ENCODE measurements around the gene MRPL12. TPM values are rescaled to one million over a fixed set of nuclear protein-coding genes. Genes with fewer than 3 reads are reported as not detected.

The MRPL12 gene
- total RNA-seq, 1 experiment from 2014 or later: 140 TPM

DNA sequence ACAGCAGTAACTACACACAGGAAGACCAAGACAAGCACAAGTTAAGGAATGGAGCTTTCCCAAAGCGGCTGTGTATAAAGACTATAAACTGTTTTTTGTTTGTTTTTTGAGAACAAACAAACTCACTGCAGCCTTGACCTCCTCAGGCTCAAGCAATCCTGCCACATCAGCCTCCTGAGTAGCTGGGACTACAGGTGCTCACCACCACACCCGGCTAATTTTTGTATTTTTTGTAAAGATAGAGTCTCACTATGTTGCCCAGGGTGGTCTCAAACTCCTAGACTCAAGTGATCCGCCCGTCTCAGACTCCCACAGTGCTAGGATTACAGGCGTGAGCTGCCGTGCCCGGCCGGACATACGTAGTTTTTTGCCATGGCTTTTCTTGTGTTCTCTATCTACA is 42.7 kb upstream of the MRPL12 start:
- H3K9me3 ChIP-seq (ENCODE audit: control insufficient read depth, low read depth, low read length): no peaks in the 10 kb centered on the region
- TF ChIP-seq, protein P1, sequence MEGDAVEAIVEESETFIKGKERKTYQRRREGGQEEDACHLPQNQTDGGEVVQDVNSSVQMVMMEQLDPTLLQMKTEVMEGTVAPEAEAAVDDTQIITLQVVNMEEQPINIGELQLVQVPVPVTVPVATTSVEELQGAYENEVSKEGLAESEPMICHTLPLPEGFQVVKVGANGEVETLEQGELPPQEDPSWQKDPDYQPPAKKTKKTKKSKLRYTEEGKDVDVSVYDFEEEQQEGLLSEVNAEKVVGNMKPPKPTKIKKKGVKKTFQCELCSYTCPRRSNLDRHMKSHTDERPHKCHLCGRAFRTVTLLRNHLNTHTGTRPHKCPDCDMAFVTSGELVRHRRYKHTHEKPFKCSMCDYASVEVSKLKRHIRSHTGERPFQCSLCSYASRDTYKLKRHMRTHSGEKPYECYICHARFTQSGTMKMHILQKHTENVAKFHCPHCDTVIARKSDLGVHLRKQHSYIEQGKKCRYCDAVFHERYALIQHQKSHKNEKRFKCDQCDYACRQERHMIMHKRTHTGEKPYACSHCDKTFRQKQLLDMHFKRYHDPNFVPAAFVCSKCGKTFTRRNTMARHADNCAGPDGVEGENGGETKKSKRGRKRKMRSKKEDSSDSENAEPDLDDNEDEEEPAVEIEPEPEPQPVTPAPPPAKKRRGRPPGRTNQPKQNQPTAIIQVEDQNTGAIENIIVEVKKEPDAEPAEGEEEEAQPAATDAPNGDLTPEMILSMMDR (conservative IDR thresholded peaks at IDR 0.05): no peak
- no peak overlapping the region for H2BK12ac ChIP-seq (ENCODE audit: insufficient read length, low read depth, low read length)
- no peak overlapping the region for H3K56ac ChIP-seq (ENCODE audit: insufficient read length, low read depth, low read length)
- no peak overlapping the region for H2BK20ac ChIP-seq (ENCODE audit: low read depth, low read length, poor library complexity, severe bottlenecking)
- H3K23me2 ChIP-seq (ENCODE audit: insufficient read length, low read depth, low read length, poor library complexity, severe bottlenecking): peaks cover 4% of the 10 kb centered on the region
- H4K5ac ChIP-seq (ENCODE audit: insufficient read length, low read depth, low read length): no peak overlapping the region
- no peak overlapping the region for H3K23ac ChIP-seq (ENCODE audit: insufficient read length, low read depth, low read length)
- WGBS (ENCODE audit: extremely low coverage, insufficient read length, low lambda C conversion rate): no CpG with 5 or more reads among the region's 9 CpGs
- Mint-ChIP-seq H3K4me1 (peaks cover under 1% of the 10 kb centered on the region in 2 experiments), H3K36me3 (ENCODE audit: insufficient read depth in 1 of 3, low read depth in 3 of 3) (peaks cover 5 to 13% (median 12%) of the 10 kb centered on the region in 3 experiments; a peak in 5 of 7 replicates), H3K9me3 (no peaks in the 10 kb centered on the region), H3K27ac (no peak overlapping the region), H3K27me3 (ENCODE audit: low read depth) (no peaks in the 10 kb centered on the region), H3K4me3 (no peak overlapping the region)
- H3K14ac ChIP-seq (ENCODE audit: insufficient read depth, low read length): no peak overlapping the region
- no peak overlapping the region for H2AFZ ChIP-seq (ENCODE audit: low read length)
- DNase-seq: no peak
- H3K79me2 ChIP-seq (ENCODE audit: insufficient read depth, low read length): no peaks in the 10 kb centered on the region
- no peaks in the 10 kb centered on the region for H3K79me1 ChIP-seq (ENCODE audit: insufficient read depth, low read depth, low read length, poor library complexity, severe bottlenecking)
- H3T11ph ChIP-seq (ENCODE audit: low read length): no peak overlapping the region
- no peak overlapping the region for H3K4ac ChIP-seq (ENCODE audit: low read depth, low read length)
- H4K20me1 ChIP-seq (ENCODE audit: control insufficient read depth, insufficient read depth, insufficient read length): no peaks in the 10 kb centered on the region
- H2AK5ac ChIP-seq (ENCODE audit: insufficient read length, low read length): no peak overlapping the region
- no peak overlapping the region for H3K4me2 ChIP-seq (ENCODE audit: insufficient read depth, insufficient read length, low read length)
- H3K27ac ChIP-seq (ENCODE audit: insufficient read length, low read depth, low read length): no peak overlapping the region
- no peak overlapping the region for H4K91ac ChIP-seq (ENCODE audit: insufficient read length, low read depth, low read length)
- H3K9ac ChIP-seq (ENCODE audit: extremely low read depth, insufficient read length, low read length): no peak overlapping the region
- no peak overlapping the region for H4K8ac ChIP-seq (replicated peaks; ENCODE audit: insufficient read length, low read depth, low read length)
- no peak overlapping the region for H2BK120ac ChIP-seq (ENCODE audit: low read depth, low read length, poor library complexity, severe bottlenecking)
- H2BK15ac ChIP-seq (ENCODE audit: low read depth, low read length): no peak overlapping the region
- peaks cover under 1% of the 10 kb centered on the region; the same call in 1 of the 2 replicates for H3K4me1 ChIP-seq (ENCODE audit: insufficient read depth, low read length)
- no peak overlapping the region for H3K18ac ChIP-seq (ENCODE audit: insufficient read length, low read depth, low read length)
- no peak overlapping the region for H2BK5ac ChIP-seq (ENCODE audit: insufficient read length, low read length)
- H3K27me3 ChIP-seq (ENCODE audit: insufficient read depth, low read length): no peaks in the 10 kb centered on the region

All from H9 (cell line).